Measurements from ENCODE around the gene ETNK2.

The ETNK2 gene

GRCh38 chr1:204089044-204089751 lies 62.6 kb downstream of the ETNK2 start:
- DNase-seq: no peak
- peaks cover 2% of the 10 kb centered on the region for H3K27me3 Mint-ChIP-seq (ENCODE audit: low read depth, poor library complexity)
- H3K4me1 Mint-ChIP-seq: peaks cover 92% of the 10 kb centered on the region
- H3K4me3 Mint-ChIP-seq: peak overlapping the region; percentile 16
- no peaks in the 10 kb centered on the region for H3K9me3 Mint-ChIP-seq
- H3K27ac Mint-ChIP-seq: peak overlapping the region; percentile 86
- TF ChIP-seq, protein P1, sequence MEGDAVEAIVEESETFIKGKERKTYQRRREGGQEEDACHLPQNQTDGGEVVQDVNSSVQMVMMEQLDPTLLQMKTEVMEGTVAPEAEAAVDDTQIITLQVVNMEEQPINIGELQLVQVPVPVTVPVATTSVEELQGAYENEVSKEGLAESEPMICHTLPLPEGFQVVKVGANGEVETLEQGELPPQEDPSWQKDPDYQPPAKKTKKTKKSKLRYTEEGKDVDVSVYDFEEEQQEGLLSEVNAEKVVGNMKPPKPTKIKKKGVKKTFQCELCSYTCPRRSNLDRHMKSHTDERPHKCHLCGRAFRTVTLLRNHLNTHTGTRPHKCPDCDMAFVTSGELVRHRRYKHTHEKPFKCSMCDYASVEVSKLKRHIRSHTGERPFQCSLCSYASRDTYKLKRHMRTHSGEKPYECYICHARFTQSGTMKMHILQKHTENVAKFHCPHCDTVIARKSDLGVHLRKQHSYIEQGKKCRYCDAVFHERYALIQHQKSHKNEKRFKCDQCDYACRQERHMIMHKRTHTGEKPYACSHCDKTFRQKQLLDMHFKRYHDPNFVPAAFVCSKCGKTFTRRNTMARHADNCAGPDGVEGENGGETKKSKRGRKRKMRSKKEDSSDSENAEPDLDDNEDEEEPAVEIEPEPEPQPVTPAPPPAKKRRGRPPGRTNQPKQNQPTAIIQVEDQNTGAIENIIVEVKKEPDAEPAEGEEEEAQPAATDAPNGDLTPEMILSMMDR (IDR thresholded peaks at IDR 0.05): no peak
- peaks cover 15% of the 10 kb centered on the region for H3K36me3 Mint-ChIP-seq (ENCODE audit: low read depth)

GRCh38 chr1:204088596-204088995 lies 63.2 kb downstream of the ETNK2 start:
- H3K4me3 Mint-ChIP-seq: peak overlapping the region; percentile 16
- peaks cover 92% of the 10 kb centered on the region for H3K4me1 Mint-ChIP-seq
- H3K27me3 Mint-ChIP-seq (ENCODE audit: low read depth, poor library complexity): peaks cover 2% of the 10 kb centered on the region
- TF ChIP-seq, protein P1 (IDR thresholded peaks at IDR 0.05): no peak
- H3K36me3 Mint-ChIP-seq (ENCODE audit: low read depth): peaks cover 15% of the 10 kb centered on the region
- no peak for DNase-seq
- H3K9me3 Mint-ChIP-seq: no peaks in the 10 kb centered on the region
- H3K27ac Mint-ChIP-seq: peak overlapping the region; percentile 86

- Mint-ChIP-seq H3K36me3 (ENCODE audit: low read depth) (peaks cover 15% of the 10 kb centered on the region), H3K4me1 (peaks cover 92% of the 10 kb centered on the region), H3K9me3 (no peaks in the 10 kb centered on the region), H3K27ac (peak overlapping the region; percentile 86), H3K27me3 (ENCODE audit: low read depth, poor library complexity) (peaks cover 2% of the 10 kb centered on the region), H3K4me3 (peak overlapping the region; percentile 9)
- no peak for DNase-seq
- TF ChIP-seq, protein P1 (IDR thresholded peaks at IDR 0.05): no peak
Measured at GRCh38 chr1:204087893-204088528, 63.8 kb downstream of the ETNK2 start.

DNA sequence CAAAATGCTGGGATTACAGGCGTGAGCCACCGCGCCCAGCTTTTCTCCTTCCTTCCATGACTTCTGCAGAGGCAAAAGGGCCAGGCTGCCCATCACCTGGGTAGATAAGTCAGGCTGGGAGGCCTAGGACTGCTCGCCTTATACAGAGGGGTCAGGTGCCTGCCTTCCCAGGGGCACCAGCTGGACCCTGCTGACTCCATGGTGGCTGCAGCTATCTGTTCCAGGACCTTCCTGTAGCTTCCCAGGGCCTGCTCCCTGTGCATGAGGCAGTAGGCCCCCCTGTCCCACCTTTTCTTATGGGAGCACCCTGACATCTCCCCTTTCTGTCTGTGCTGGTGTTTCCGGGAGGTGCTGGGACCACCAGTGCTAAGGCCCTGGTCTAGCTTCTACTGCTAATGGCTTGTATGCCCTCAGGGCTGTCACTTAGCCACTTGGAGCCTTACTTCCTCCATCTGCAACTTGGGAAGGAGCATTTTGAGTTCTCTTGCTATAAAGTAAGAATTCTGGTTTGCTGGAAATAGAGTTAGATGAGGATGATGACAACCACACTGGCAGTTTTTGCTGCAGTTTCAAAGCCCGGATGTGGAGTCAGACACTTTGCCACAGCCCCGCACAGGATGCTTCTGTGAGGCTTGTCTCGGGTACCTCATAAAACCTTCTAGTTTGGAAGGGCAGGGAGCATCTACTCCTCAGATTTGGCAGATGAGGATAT lies 64.5 kb downstream of the ETNK2 start:
- DNase-seq: no peak

GRCh38 chr1:204085876-204086275 lies 66.0 kb downstream of the ETNK2 start:
- TF ChIP-seq, protein P1 (IDR thresholded peaks at IDR 0.05): no peak
- no peak overlapping the region for H3K27ac Mint-ChIP-seq
- no peaks in the 10 kb centered on the region for H3K9me3 Mint-ChIP-seq
- no peaks in the 10 kb centered on the region for H3K27me3 Mint-ChIP-seq (ENCODE audit: low read depth, poor library complexity)
- no peak for DNase-seq
- H3K4me1 Mint-ChIP-seq: peaks cover 92% of the 10 kb centered on the region
- peaks cover 9% of the 10 kb centered on the region for H3K36me3 Mint-ChIP-seq (ENCODE audit: low read depth)
- no peak overlapping the region for H3K4me3 Mint-ChIP-seq

More for the DNA sequence above, 64.5 kb downstream of the ETNK2 start:
- no peak overlapping the region for H3K27ac Mint-ChIP-seq
- no peak overlapping the region for H3K4me3 Mint-ChIP-seq
- H3K36me3 Mint-ChIP-seq (ENCODE audit: low read depth): peaks cover 15% of the 10 kb centered on the region
- H3K27me3 Mint-ChIP-seq (ENCODE audit: low read depth, poor library complexity): peaks cover 2% of the 10 kb centered on the region
- peaks cover 92% of the 10 kb centered on the region for H3K4me1 Mint-ChIP-seq
- H3K9me3 Mint-ChIP-seq: no peaks in the 10 kb centered on the region
- TF ChIP-seq, protein P1 (IDR thresholded peaks at IDR 0.05): no peak

All from nephron progenitor cell (in vitro differentiated cells).